Neural cell (in vitro differentiated cells): ENCODE results near the gene GMDS. TPM values are rescaled to one million over a fixed set of nuclear protein-coding genes. Genes with fewer than 3 reads are reported as not detected.

Source experiments
- H2AFZ ChIP-seq: fragments of 200-600, 300-800 bp; sonication (generic), shearing (Covaris generic); 2 replicates; pipeline ENCODE4 v1.6.0; 2014; ENCODE audit warnings: low read depth, mild to moderate bottlenecking, antibody characterized with exemption, low read length, moderate library complexity
- H3F3A ChIP-seq: fragments of 200-600 bp; shearing (Covaris generic); 2 replicates; pipeline ENCODE4 v1.6.1; 2016; ENCODE audit warnings: mild to moderate bottlenecking, moderate library complexity, mixed read lengths, antibody characterized with exemption, low read length; ENCODE audit not compliant: insufficient read depth, poor library complexity, severe bottlenecking
- H3K27ac ChIP-seq: fragments of 200-600, 300-800 bp; sonication (generic), shearing (Covaris generic); 2 replicates; pipeline ENCODE4 v1.5.1; 2014; ENCODE audit warnings: mild to moderate bottlenecking, low read length, moderate library complexity
- H3K27me3 ChIP-seq: fragments of 300-800, 200-600 bp; sonication (generic), shearing (Covaris generic); 2 replicates; pipeline ENCODE4 v1.6.0; 2014; ENCODE audit warnings: mild to moderate bottlenecking, low read depth, low read length, moderate library complexity; ENCODE audit not compliant: insufficient read depth
- H3K36me3 ChIP-seq: fragments of 300-800, 200-600 bp; sonication (generic), shearing (Covaris generic); 2 replicates; pipeline ENCODE4 v1.5.1; 2014; ENCODE audit warnings: mild to moderate bottlenecking, antibody characterized with exemption, low read length, moderate library complexity; ENCODE audit not compliant: insufficient read depth
- H3K4me2 ChIP-seq: fragments of 300-800, 200-600 bp; sonication (generic), shearing (Covaris generic); 2 replicates; pipeline ENCODE4 v1.6.0; 2014; ENCODE audit warnings: mild to moderate bottlenecking, low read length
- H3K4me3 ChIP-seq: fragments of 300-800, 200-600 bp; sonication (generic), shearing (Covaris generic); 2 replicates; pipeline ENCODE4 v1.5.1; 2014; ENCODE audit warnings: mild to moderate bottlenecking, low read length, moderate library complexity
- H3K79me2 ChIP-seq: fragments of 200-600 bp; shearing (Covaris generic); replicated peaks from 2 replicates; pipeline ENCODE4 v1.6.0; 2014; ENCODE audit warnings: mild to moderate bottlenecking, low read length, moderate library complexity; ENCODE audit not compliant: insufficient read depth
- H3K9ac ChIP-seq: fragments of 300-800, 200-600 bp; sonication (generic), shearing (Covaris generic); 2 replicates; pipeline ENCODE4 v1.6.1; 2016; ENCODE audit warnings: mild to moderate bottlenecking, low read length, mixed read lengths
- H3K9me2 ChIP-seq: fragments of 200-600 bp; shearing (Covaris generic); 2 replicates; pipeline ENCODE4 v1.6.1; 2016; ENCODE audit warnings: mild to moderate bottlenecking, low read length, mixed read lengths; ENCODE audit not compliant: insufficient read depth
- H3K9me3 ChIP-seq: fragments of 200-600, 300-800 bp; sonication (generic), shearing (Covaris generic); 2 replicates; pipeline ENCODE4 v1.6.1; 2016; ENCODE audit warnings: mild to moderate bottlenecking, mixed run types, low read length, moderate library complexity, mixed read lengths
- H4K20me1 ChIP-seq: fragments of 200-600 bp; shearing (Covaris generic); 2 replicates; pipeline ENCODE4 v1.6.1; 2016; ENCODE audit warnings: mild to moderate bottlenecking, mixed run types; ENCODE audit not compliant: insufficient read depth
- EP300 ChIP-seq: fragments of 450-650 bp; conservative IDR thresholded peaks from 2 replicates; pipeline ENCODE4 v1.6.1; 2014; ENCODE audit warnings: antibody characterized with exemption, mild to moderate bottlenecking, moderate library complexity; ENCODE audit not compliant: poor library complexity, severe bottlenecking
- EZH2 ChIP-seq: fragments of 200-600, 300-800 bp; shearing (Covaris generic), sonication (generic); IDR thresholded peaks from 2 replicates; pipeline ENCODE4 v1.6.1; 2014; ENCODE audit warnings: antibody characterized with exemption, low read length, borderline replicate concordance, mild to moderate bottlenecking; ENCODE audit not compliant: insufficient read depth, poor library complexity, severe bottlenecking
- MXI1 ChIP-seq: fragments of 450-650 bp; conservative IDR thresholded peaks from 2 replicates; pipeline ENCODE4 v1.6.1; 2014; ENCODE audit warnings: antibody characterized with exemption, mild to moderate bottlenecking; ENCODE audit not compliant: poor library complexity, severe bottlenecking
- POLR2AphosphoS5 ChIP-seq: IDR thresholded peaks from 2 replicates; pipeline ENCODE4 v1.6.1; 2012
- RAD21 ChIP-seq: fragments of 450-650 bp; conservative IDR thresholded peaks from 2 replicates; pipeline ENCODE4 v1.6.1; 2014; ENCODE audit warnings: antibody characterized with exemption, mild to moderate bottlenecking, moderate library complexity
- SMC3 ChIP-seq: fragments of 450-650 bp; conservative IDR thresholded peaks from 2 replicates; pipeline ENCODE4 v1.6.1; 2014; ENCODE audit warnings: antibody characterized with exemption, mild to moderate bottlenecking, moderate library complexity; ENCODE audit not compliant: poor library complexity
- TAF1 ChIP-seq: IDR thresholded peaks from 2 replicates; pipeline ENCODE4 v1.6.1; 2012; ENCODE audit warnings: low read depth
- polyA plus RNA-seq: library from polyadenylated mRNA; depleted of rRNA; stranded (reverse); fragments of >200 nt; gene quantifications from 2 replicates; pipeline ENCODE4 v1.2.3, GENCODE V29; 2014
- TF ChIP-seq, protein P1 (sequence below): IDR thresholded peaks from 2 replicates; pipeline ENCODE4 v1.6.1; 2012; ENCODE audit warnings: borderline replicate concordance
- TF ChIP-seq, protein P2 (sequence below): fragments of 450-650 bp; IDR thresholded peaks from 2 replicates; pipeline ENCODE4 v1.5.1; 2014; ENCODE audit warnings: antibody characterized with exemption, mild to moderate bottlenecking, moderate library complexity; ENCODE audit not compliant: poor library complexity, severe bottlenecking

Gene GMDS
- polyA plus RNA-seq, 1 donor from 2014 or later = 11.4 TPM

DNA sequence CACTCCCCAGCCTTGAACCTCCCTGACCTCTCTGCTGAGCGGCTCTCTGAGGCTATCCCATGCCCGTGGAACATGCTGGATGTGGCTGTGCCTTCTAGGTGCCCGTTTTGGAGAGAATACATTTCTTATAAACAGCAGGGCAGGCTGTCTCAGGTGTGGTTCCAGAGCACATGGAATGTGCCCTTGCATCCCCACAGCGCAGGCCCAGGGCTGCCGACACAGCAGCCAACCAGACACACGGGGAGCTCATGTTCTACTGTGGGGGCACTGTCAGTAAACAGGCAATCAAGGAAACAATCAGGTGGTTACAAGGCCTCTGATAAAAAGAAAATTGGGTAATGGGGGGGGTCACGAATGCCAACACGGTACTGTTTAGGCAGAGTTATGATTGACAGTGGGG, 604.9 kb downstream of the GMDS start:
- Histone ChIP-seq H3K27ac (no peak overlapping the region), H3K79me2 (no peaks in the 10 kb centered on the region), H3K27me3 (no peaks in the 10 kb centered on the region), H3K9me3 (no peaks in the 10 kb centered on the region), H3K36me3 (no peaks in the 10 kb centered on the region), H3K9ac (no peak overlapping the region), H2AFZ (no peak overlapping the region), H3K9me2 (no peaks in the 10 kb centered on the region), H3K4me2 (no peak overlapping the region), H3K4me3 (no peak overlapping the region), H3F3A (no peaks in the 10 kb centered on the region), H4K20me1 (no peaks in the 10 kb centered on the region)
- no peak for TF ChIP-seq TAF1
- TF ChIP-seq, protein P1, sequence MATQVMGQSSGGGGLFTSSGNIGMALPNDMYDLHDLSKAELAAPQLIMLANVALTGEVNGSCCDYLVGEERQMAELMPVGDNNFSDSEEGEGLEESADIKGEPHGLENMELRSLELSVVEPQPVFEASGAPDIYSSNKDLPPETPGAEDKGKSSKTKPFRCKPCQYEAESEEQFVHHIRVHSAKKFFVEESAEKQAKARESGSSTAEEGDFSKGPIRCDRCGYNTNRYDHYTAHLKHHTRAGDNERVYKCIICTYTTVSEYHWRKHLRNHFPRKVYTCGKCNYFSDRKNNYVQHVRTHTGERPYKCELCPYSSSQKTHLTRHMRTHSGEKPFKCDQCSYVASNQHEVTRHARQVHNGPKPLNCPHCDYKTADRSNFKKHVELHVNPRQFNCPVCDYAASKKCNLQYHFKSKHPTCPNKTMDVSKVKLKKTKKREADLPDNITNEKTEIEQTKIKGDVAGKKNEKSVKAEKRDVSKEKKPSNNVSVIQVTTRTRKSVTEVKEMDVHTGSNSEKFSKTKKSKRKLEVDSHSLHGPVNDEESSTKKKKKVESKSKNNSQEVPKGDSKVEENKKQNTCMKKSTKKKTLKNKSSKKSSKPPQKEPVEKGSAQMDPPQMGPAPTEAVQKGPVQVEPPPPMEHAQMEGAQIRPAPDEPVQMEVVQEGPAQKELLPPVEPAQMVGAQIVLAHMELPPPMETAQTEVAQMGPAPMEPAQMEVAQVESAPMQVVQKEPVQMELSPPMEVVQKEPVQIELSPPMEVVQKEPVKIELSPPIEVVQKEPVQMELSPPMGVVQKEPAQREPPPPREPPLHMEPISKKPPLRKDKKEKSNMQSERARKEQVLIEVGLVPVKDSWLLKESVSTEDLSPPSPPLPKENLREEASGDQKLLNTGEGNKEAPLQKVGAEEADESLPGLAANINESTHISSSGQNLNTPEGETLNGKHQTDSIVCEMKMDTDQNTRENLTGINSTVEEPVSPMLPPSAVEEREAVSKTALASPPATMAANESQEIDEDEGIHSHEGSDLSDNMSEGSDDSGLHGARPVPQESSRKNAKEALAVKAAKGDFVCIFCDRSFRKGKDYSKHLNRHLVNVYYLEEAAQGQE = no peak
- TF ChIP-seq EZH2 = no peak

DNA sequence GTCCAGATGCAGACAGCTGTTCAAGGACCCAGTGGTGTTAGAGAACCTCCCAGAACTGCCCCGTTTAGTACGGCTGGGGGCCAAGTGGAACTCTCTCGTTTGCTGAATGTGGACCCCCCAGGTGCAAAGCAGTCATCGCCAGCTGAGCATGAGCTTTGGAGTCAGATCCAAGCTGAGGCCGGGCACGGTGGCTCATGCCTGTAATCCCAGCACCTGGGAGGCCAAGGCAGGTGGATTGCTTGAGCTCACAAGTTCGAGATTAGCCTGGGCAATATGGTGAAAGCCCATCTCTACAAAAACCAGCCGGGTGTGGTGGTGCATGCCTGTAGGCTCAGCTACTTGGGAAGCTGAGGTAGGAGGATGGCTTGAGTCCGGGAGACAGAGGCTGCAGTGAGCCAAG, 606.0 kb downstream of the GMDS start:
- no peaks in the 10 kb centered on the region for H3F3A ChIP-seq
- no peak overlapping the region for H2AFZ ChIP-seq
- no peak overlapping the region for H3K4me2 ChIP-seq
- H3K9me3 ChIP-seq = no peaks in the 10 kb centered on the region
- no peaks in the 10 kb centered on the region for H3K36me3 ChIP-seq
- no peaks in the 10 kb centered on the region for H4K20me1 ChIP-seq
- H3K9ac ChIP-seq = no peak overlapping the region
- no peaks in the 10 kb centered on the region for H3K9me2 ChIP-seq
- no peak overlapping the region for H3K4me3 ChIP-seq
- H3K27ac ChIP-seq = no peak overlapping the region
- H3K27me3 ChIP-seq = no peaks in the 10 kb centered on the region
- H3K79me2 ChIP-seq = no peaks in the 10 kb centered on the region
- TF ChIP-seq TAF1 (no peak), RAD21 (no peak), POLR2AphosphoS5 (no peak)
- TF ChIP-seq, protein P2, sequence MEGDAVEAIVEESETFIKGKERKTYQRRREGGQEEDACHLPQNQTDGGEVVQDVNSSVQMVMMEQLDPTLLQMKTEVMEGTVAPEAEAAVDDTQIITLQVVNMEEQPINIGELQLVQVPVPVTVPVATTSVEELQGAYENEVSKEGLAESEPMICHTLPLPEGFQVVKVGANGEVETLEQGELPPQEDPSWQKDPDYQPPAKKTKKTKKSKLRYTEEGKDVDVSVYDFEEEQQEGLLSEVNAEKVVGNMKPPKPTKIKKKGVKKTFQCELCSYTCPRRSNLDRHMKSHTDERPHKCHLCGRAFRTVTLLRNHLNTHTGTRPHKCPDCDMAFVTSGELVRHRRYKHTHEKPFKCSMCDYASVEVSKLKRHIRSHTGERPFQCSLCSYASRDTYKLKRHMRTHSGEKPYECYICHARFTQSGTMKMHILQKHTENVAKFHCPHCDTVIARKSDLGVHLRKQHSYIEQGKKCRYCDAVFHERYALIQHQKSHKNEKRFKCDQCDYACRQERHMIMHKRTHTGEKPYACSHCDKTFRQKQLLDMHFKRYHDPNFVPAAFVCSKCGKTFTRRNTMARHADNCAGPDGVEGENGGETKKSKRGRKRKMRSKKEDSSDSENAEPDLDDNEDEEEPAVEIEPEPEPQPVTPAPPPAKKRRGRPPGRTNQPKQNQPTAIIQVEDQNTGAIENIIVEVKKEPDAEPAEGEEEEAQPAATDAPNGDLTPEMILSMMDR = no peak

DNA sequence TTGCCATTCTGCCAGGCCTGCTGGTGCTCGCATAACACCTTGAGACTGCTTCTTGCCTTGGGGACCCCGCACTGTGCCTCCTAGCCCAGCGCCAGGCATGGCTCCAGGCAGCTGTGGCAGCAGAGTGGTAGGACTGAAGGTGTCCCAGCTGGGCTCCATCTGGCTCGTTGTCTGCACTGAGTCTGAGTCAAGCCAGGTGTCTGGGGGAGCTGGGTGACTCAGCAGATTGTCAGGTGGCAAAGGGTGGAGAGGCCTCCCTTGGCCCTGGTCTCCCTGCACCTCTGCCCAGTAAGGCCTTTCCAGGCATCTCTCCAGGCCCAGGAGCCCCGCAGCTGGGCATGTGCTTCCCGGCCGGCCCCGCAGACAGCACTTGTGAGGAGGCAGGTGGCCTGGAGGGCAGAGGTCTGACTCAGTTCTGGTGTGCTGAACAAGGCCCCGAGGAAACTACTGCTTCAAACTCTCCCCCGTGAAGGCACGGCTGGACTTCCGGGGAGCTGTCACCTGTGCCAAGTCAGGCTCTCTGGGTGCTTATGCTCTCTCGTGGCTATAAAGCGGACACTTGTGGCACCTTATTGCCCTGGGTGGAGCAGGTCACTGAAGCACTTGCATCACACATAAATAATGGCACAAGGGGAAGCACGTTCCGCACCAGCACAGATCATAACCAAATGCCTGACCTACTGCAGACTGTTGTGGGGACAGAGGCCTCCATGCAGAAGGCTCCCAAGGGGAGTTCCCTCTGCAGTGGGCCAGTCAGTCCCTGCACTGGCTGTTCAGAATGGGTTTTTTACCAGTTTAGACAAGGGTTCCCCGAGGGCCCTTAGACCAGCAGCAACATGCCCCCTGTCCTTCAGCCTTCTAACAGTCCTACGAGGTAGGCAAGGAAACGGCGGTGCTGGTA, 608.2 kb downstream of the GMDS start:
- Histone ChIP-seq H3K27me3 (no peaks in the 10 kb centered on the region), H3K9me2 (no peaks in the 10 kb centered on the region), H3K4me3 (no peak overlapping the region), H4K20me1 (no peaks in the 10 kb centered on the region), H3K79me2 (no peaks in the 10 kb centered on the region), H3K9me3 (no peaks in the 10 kb centered on the region), H3F3A (no peaks in the 10 kb centered on the region), H3K9ac (no peak overlapping the region), H3K27ac (no peak overlapping the region), H3K4me2 (no peak overlapping the region), H3K36me3 (no peaks in the 10 kb centered on the region), H2AFZ (no peak overlapping the region)
- TF ChIP-seq RAD21 (no peak), EZH2 (no peak), POLR2AphosphoS5 (no peak), MXI1 (no peak), SMC3 (no peak), TAF1 (no peak), EP300 (no peak)
- TF ChIP-seq, protein P1 = no peak
- TF ChIP-seq, protein P2 = no peak
